GM20000 (cell line): ENCODE data around the gene PLXNB3.

Experiments
- DNase-seq: peaks from one replicate; pipeline ENCODE4 v3.0.0; 2012; ENCODE audit warnings: low spot score
- TF ChIP-seq, protein P1 (sequence below): IDR thresholded peaks from 2 replicates; pipeline ENCODE4 v1.5.1; 2012; ENCODE audit warnings: mild to moderate bottlenecking, control low read depth; ENCODE audit errors: extremely low read depth, missing control alignments

The PLXNB3 gene

DNA sequence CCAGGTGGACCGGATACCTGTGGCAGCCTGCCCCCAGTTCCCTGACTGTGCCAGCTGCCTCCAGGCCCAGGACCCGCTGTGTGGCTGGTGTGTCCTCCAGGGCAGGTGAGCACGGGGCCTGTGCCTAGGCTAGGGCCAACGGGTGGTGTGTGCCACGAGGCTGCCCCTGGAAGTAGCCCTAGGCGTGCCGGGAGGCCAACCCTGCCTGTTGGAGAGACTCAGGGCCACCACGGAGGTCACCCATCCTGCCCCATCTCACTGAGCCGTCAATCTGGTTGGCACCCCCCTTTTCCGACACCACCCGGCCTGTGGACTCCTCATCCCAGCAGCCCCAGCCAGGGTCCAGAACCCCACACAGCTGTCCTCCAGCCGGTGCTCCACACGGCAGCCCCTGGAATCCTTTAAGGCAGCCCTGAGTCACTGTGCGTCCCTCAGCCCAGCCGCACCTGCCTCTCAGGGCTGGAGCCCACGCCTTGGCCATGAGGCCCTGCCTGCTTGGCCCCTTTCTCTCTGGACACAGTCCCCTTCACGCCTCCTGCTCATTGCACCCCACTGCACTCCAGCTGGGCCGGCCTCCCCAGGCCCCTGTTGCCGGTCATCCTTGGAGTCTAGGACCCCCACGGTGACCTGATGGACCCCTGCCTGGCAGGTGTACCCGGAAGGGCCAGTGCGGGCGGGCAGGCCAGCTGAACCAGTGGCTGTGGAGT is 5.3 kb downstream of the PLXNB3 start:
- TF ChIP-seq, protein P1, sequence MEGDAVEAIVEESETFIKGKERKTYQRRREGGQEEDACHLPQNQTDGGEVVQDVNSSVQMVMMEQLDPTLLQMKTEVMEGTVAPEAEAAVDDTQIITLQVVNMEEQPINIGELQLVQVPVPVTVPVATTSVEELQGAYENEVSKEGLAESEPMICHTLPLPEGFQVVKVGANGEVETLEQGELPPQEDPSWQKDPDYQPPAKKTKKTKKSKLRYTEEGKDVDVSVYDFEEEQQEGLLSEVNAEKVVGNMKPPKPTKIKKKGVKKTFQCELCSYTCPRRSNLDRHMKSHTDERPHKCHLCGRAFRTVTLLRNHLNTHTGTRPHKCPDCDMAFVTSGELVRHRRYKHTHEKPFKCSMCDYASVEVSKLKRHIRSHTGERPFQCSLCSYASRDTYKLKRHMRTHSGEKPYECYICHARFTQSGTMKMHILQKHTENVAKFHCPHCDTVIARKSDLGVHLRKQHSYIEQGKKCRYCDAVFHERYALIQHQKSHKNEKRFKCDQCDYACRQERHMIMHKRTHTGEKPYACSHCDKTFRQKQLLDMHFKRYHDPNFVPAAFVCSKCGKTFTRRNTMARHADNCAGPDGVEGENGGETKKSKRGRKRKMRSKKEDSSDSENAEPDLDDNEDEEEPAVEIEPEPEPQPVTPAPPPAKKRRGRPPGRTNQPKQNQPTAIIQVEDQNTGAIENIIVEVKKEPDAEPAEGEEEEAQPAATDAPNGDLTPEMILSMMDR = no peak
- DNase-seq = peak; percentile 2

GRCh38 chrX:153769865-153770600 is 6.0 kb downstream of the PLXNB3 start:
- peak; percentile 10 for DNase-seq
- TF ChIP-seq, protein P1 = no peak

GRCh38 chrX:153770601-153771414 is 6.8 kb downstream of the PLXNB3 start:
- TF ChIP-seq, protein P1 = no peak
- DNase-seq = peak; percentile 5

DNA sequence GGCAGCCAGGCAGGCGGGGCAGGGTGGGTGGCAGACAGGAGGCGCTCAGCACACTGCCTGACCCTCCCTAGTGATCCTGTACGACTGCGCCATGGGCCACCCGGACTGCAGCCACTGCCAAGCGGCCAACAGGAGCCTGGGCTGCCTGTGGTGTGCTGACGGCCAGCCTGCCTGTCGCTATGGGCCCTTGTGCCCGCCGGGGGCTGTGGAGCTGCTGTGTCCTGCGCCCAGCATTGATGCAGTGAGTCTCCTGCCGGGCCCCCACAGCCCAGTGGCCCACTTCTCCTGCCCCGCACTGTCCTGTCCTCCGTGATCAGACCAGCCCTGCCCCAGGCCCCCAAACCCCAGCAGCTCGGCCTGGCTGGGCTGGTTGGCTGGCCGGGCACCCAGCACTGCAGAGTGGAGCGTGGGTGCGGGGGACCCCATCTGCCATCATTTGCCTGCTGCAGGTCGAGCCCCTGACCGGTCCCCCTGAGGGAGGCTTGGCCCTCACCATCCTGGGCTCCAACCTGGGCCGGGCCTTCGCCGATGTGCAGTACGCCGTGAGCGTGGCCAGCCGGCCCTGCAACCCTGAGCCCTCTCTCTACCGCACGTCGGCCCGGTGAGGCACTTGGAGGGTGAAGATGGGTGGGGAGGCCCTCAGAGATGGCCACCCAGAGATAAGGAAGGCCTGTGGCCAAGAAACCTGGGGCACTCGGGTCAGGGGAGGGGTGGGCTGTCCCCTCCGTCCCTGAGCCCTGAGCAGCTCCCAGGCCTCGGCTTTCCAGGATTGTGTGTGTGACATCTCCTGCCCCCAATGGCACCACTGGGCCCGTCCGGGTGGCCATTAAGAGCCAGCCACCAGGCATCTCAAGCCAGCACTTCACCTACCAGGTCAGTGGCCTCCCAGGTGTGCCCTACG is 7.6 kb downstream of the PLXNB3 start:
- TF ChIP-seq, protein P1 = no peak
- DNase-seq = peak; percentile 11

DNA sequence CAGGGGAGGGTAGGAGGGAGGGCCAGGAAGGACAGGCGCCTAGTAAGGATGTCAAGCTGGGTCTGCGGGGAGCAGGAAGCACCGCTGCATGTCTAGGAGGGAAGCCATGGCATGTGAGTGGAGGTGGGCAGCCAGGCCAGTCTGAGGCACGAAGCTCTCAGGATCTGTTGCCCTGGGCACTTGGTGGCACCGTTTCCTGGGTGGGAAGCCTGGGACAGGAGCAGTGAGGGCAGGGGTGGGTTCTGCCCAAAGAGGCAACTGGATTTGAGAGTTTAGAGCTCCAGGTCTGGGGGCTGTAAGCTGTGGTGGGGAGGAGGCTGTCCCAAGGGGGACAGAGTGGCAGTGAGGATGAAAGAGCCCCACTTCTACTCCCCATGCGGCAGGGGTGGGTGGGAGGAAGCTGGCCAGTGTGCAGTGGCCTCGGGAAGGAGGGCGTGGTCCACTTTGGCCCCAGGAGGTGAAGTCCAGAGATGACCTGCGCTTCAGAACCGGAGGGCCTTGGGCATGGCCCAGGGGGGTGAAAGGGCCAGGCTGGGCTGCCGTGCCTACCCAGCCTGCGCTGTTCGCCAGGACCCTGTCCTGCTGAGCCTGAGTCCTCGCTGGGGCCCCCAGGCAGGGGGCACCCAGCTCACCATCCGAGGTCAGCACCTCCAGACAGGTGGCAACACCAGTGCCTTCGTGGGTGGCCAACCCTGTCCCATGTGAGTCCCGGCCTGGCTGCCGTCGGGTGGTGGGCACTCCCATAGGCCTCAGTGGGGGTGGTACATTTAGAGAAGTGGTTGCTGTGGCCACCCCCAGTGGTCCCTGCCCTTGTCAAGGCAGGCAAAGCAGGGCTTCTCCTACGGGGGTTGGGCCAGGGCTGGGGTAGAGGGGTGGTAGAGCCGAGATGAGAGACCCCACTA is 8.5 kb downstream of the PLXNB3 start:
- TF ChIP-seq, protein P1 = no peak
- DNase-seq = no peak

- no peak for DNase-seq
- TF ChIP-seq, protein P1 = no peak
Measured at GRCh38 chrX:153773218-153773611, 9.2 kb downstream of the PLXNB3 start.
